B cell (primary cell): Measurements from ENCODE around the gene LCN2. TPM values are rescaled to one million over a fixed set of nuclear protein-coding genes. Genes with fewer than 3 reads are reported as not detected.

Experiments used
- ATAC-seq: fragments of 200-7000 bp; cut with Tn5 transposase; one replicate; pipeline ENCODE4 v1.10.0; 2021; ENCODE audit warnings: low read depth, mild to moderate bottlenecking, moderate number of reproducible peaks, moderate library complexity
- CTCF ChIA-PET: fragments of 350-600 bp; sonication (Branson Sonifier 250); formaldehyde crosslinking; loops from one replicate; lab custom pipeline; 2021; ENCODE audit warnings: antibody characterized with exemption, inconsistent platforms; lab: Charles Lee
- POLR2A ChIA-PET: fragments of 350-600 bp; sonication (Branson Sonifier 250); formaldehyde crosslinking; loops from one replicate; lab custom pipeline; 2021; ENCODE audit warnings: antibody characterized with exemption; lab: Charles Lee
- DNase-seq: peaks from one replicate; pipeline ENCODE4 v3.0.0; 2013
- H2AFZ ChIP-seq: 2 replicates; pipeline ENCODE4 v1.6.1; 2012; ENCODE audit warnings: mild to moderate bottlenecking, low read depth, low read length; ENCODE audit not compliant: insufficient read depth, poor library complexity, severe bottlenecking
- H3K27ac ChIP-seq, 2 donors: 1 replicate in 1 of 2; 2 replicates in 1 of 2; pipeline ENCODE4 v1.5.1; 2012 to 2013; ENCODE audit warnings: low read length in 2 of 2, mild to moderate bottlenecking in 2 of 2, moderate library complexity in 1 of 2
- H3K27me3 ChIP-seq, 4 experiments: fragments of 200-600 bp in 1 of 4; sonication (generic) in 1 of 4; replicated peaks in 1 of 4; 1 replicate in 2 of 4; 2 replicates in 2 of 4; pipeline versions ENCODE4 v1.6.1 to v1.7.0; 2013 to 2016; ENCODE audit warnings: low read length in 3 of 4, mild to moderate bottlenecking in 2 of 4, mixed read lengths in 1 of 4, moderate library complexity in 1 of 4; ENCODE audit not compliant: insufficient read depth in 4 of 4, control insufficient read depth in 3 of 4; ENCODE audit errors: control extremely low read depth in 1 of 4
- H3K36me3 ChIP-seq, 2 experiments: replicated peaks in 1 of 2; 1 replicate in 1 of 2; 2 replicates in 1 of 2; pipeline versions ENCODE4 v1.6.1 to v1.7.1; 2013; ENCODE audit warnings: low read length in 1 of 2; ENCODE audit not compliant: insufficient read depth in 2 of 2, control insufficient read depth in 1 of 2; ENCODE audit errors: control extremely low read depth in 1 of 2, extremely low read depth in 1 of 2
- H3K4me1 ChIP-seq, 2 donors: fragments of 200-600 bp in 1 of 2; sonication (generic) in 1 of 2; 1 replicate in 1 of 2; 2 replicates in 1 of 2; pipeline versions ENCODE4 v1.5.1 to v1.6.1; 2013 to 2017; ENCODE audit warnings: low read length in 2 of 2; ENCODE audit not compliant: control insufficient read depth in 2 of 2, insufficient read depth in 2 of 2
- H3K4me2 ChIP-seq: replicated peaks from 2 replicates; pipeline ENCODE3; 2012; ENCODE audit warnings: mild to moderate bottlenecking, low read depth, low read length; ENCODE audit not compliant: poor library complexity, severe bottlenecking
- H3K4me3 ChIP-seq, 5 experiments: fragments of 200-600 bp in 1 of 5; sonication (generic) in 1 of 5; 1 replicate in 3 of 5; 2 replicates in 2 of 5; pipeline versions ENCODE4 v1.5.1 to v1.7.0; 2011 to 2016; ENCODE audit warnings: low read length in 4 of 5, mild to moderate bottlenecking in 4 of 5, low read depth in 2 of 5, control low read depth in 1 of 5, moderate library complexity in 1 of 5; ENCODE audit not compliant: insufficient read depth in 1 of 5; ENCODE audit errors: control extremely low read depth in 1 of 5, extremely low read depth in 1 of 5
- H3K79me2 ChIP-seq: fragments of 200-600 bp; sonication (generic); one replicate; pipeline ENCODE4 v1.6.0; 2016; ENCODE audit warnings: low read length; ENCODE audit not compliant: control insufficient read depth, insufficient read depth
- H3K9ac ChIP-seq: fragments of 200-600 bp; sonication (generic); 2 replicates; pipeline ENCODE4 v1.6.1; 2017; ENCODE audit warnings: mild to moderate bottlenecking, low read length, moderate library complexity
- H3K9me3 ChIP-seq, 3 donors: one replicate each; pipeline versions ENCODE4 v1.6.1 to v1.7.1; 2013; ENCODE audit warnings: low read length in 2 of 3; ENCODE audit not compliant: control insufficient read depth in 2 of 3, insufficient read depth in 1 of 3; ENCODE audit errors: control extremely low read depth in 1 of 3
- H4K20me1 ChIP-seq: 2 replicates; pipeline ENCODE4 v1.6.0; 2012; ENCODE audit warnings: mild to moderate bottlenecking, low read length; ENCODE audit not compliant: insufficient read depth, control insufficient read depth, poor library complexity, severe bottlenecking
- H3K27ac Mint-ChIP-seq: one replicate; pipeline ENCODE4 v1.8.0; 2021; ENCODE audit warnings: mixed read lengths
- H3K27me3 Mint-ChIP-seq: one replicate; pipeline ENCODE4 v1.8.0; 2021; ENCODE audit warnings: mixed read lengths
- H3K4me1 Mint-ChIP-seq: one replicate; pipeline ENCODE4 v1.8.0; 2021; ENCODE audit warnings: mixed read lengths
- H3K4me3 Mint-ChIP-seq: one replicate; pipeline ENCODE4 v1.8.0; 2021; ENCODE audit warnings: mixed read lengths
- H3K9me3 Mint-ChIP-seq: one replicate; pipeline ENCODE4 v1.8.0; 2022; ENCODE audit warnings: mixed read lengths; ENCODE audit not compliant: insufficient read depth
- CTCF ChIP-seq: fragments of 200-600 bp; IDR thresholded peaks from one replicate; pipeline ENCODE4 v1.8.0; 2022; ENCODE audit warnings: antibody characterized with exemption, mild to moderate bottlenecking
- EZH2 ChIP-seq: IDR thresholded peaks from 2 replicates; pipeline ENCODE4 v1.6.1; 2012; ENCODE audit warnings: borderline replicate concordance, low read depth, mild to moderate bottlenecking, moderate library complexity, low read length; ENCODE audit not compliant: insufficient read depth, poor library complexity, severe bottlenecking
- WGBS: methylation state at CpG from one replicate; pipeline ENCODE4 v1.1.5; 2013; ENCODE audit warnings: missing lambda C conversion rate; ENCODE audit not compliant: insufficient coverage; 5-methylcytosine and 5-hydroxymethylcytosine counted together
- intact Hi-C: fragments of 100-400 bp; cut with micrococcal nuclease; formaldehyde crosslinking; loops from one replicate; pipeline ENCODE4 v1.10.0; 2022
- polyA plus RNA-seq: library from polyadenylated mRNA; depleted of rRNA; stranded (reverse); fragments of >200 nt; gene quantifications from 2 replicates; pipeline ENCODE4 v1.2.3, GENCODE V29; 2012
- total RNA-seq, 2 donors: library from RNA; stranded (reverse); fragments of 120-200 nt in 1 of 2; gene quantifications; 1 replicate in 1 of 2; 2 replicates in 1 of 2; pipeline versions ENCODE4 v1.2.3 to v1.2.4, GENCODE V29; 2013 to 2022

Gene LCN2
- total and polyA plus RNA-seq, 2 donors (not counting 1 experiment from before 2014, with no cell fraction given) = not detected

GRCh38 chr9:128163523-128164306 lies 14.5 kb downstream of the LCN2 start:
- H3K9me3 ChIP-seq = no peaks in the 10 kb centered on the region
- Mint-ChIP-seq H3K27ac (no peak overlapping the region), H3K27me3 (no peaks in the 10 kb centered on the region), H3K4me3 (no peak overlapping the region), H3K9me3 (no peaks in the 10 kb centered on the region), H3K4me1 (peaks cover 12% of the 10 kb centered on the region)
- TF ChIP-seq EZH2 = no peak
- TF ChIP-seq CTCF = no peak
- peaks cover 14% of the 10 kb centered on the region for H3K79me2 ChIP-seq
- DNase-seq = no peak
- no peak for ATAC-seq
- H2AFZ ChIP-seq = no peak overlapping the region
- no peak overlapping the region for H3K4me3 ChIP-seq
- over 99% methylated on average over 10 of the region's 10 CpGs for WGBS
- CTCF ChIA-PET = interaction anchor here (1.2 kb wide), 1 partner anchor 8 kb away, joined by 3 read pairs; no protein-coding TSS in a partner anchor
- H3K4me1 ChIP-seq = peaks cover 6 to 17% of the 10 kb centered on the region in 2 donors
- H4K20me1 ChIP-seq = no peaks in the 10 kb centered on the region
- H3K4me2 ChIP-seq = no peak overlapping the region
- POLR2A ChIA-PET = no interaction called here
- no peak overlapping the region for H3K9ac ChIP-seq
- no peaks in the 10 kb centered on the region for H3K27me3 ChIP-seq
- peaks cover 4 to 34% of the 10 kb centered on the region in 2 experiments for H3K36me3 ChIP-seq
- no peak overlapping the region for H3K27ac ChIP-seq
- intact Hi-C loops = no loop called here

GRCh38 chr9:128164307-128164885 lies 15.1 kb downstream of the LCN2 start:
- no peak overlapping the region for H3K4me2 ChIP-seq
- H3K4me3 ChIP-seq = no peak overlapping the region
- H3K9me3 ChIP-seq = no peaks in the 10 kb centered on the region
- ChIA-PET CTCF (no interaction called here), POLR2A (no interaction called here)
- TF ChIP-seq CTCF = no peak
- TF ChIP-seq EZH2 = no peak
- no peak overlapping the region for H3K4me3 Mint-ChIP-seq
- no peaks in the 10 kb centered on the region for H3K9me3 Mint-ChIP-seq
- H3K27me3 Mint-ChIP-seq = no peaks in the 10 kb centered on the region
- no peak overlapping the region for H3K27ac ChIP-seq
- ATAC-seq (no peak), DNase-seq (no peak)
- H3K9ac ChIP-seq = no peak overlapping the region
- no peaks in the 10 kb centered on the region for H3K27me3 ChIP-seq
- peaks cover 15% of the 10 kb centered on the region for H3K79me2 ChIP-seq
- H3K36me3 ChIP-seq = peaks cover 6 to 41% of the 10 kb centered on the region in 2 experiments
- intact Hi-C loops = no loop called here
- no peaks in the 10 kb centered on the region for H4K20me1 ChIP-seq
- H3K4me1 Mint-ChIP-seq = peaks cover 10% of the 10 kb centered on the region
- peaks cover 6 to 14% of the 10 kb centered on the region in 2 donors for H3K4me1 ChIP-seq
- H2AFZ ChIP-seq = no peak overlapping the region
- no peak overlapping the region for H3K27ac Mint-ChIP-seq
- WGBS = 95% methylated on average over 7 of the region's 14 CpGs
